Neural progenitor cell (in vitro differentiated cells): ENCODE results near the gene EXOC3L2. TPM values are rescaled to one million over a fixed set of nuclear protein-coding genes. Genes with fewer than 3 reads are reported as not detected.

Experiments
- DNase-seq: peaks from one replicate; pipeline ENCODE4 v3.0.0-alpha.2; 2016; ENCODE audit warnings: low spot score
- H2AFZ ChIP-seq: fragments of 200-600 bp; sonication (generic); replicated peaks from 2 replicates; pipeline ENCODE4 v1.6.1; 2016; ENCODE audit warnings: antibody characterized with exemption
- H3F3A ChIP-seq: fragments of 200-600 bp; sonication (generic); 2 replicates; pipeline ENCODE4 v1.6.1; 2016; ENCODE audit warnings: antibody characterized with exemption, low read depth
- H3K27ac ChIP-seq: fragments of 200-600 bp; sonication (generic); 2 replicates; pipeline ENCODE4 v1.5.1; 2016; ENCODE audit warnings: mild to moderate bottlenecking
- H3K27me3 ChIP-seq: fragments of 200-600 bp; sonication (generic); 2 replicates; pipeline ENCODE4 v1.6.1; 2016; ENCODE audit warnings: mild to moderate bottlenecking, moderate library complexity
- H3K36me3 ChIP-seq: fragments of 200-600 bp; sonication (generic); 2 replicates; pipeline ENCODE4 v1.5.1; 2016
- H3K4me1 ChIP-seq: fragments of 200-600 bp; sonication (generic); 2 replicates; pipeline ENCODE4 v1.6.1; 2016; ENCODE audit warnings: mixed run types
- H3K4me2 ChIP-seq: fragments of 200-600 bp; sonication (generic); 2 replicates; pipeline ENCODE4 v1.6.1; 2016
- H3K4me3 ChIP-seq: fragments of 200-600 bp; sonication (generic); 2 replicates; pipeline ENCODE4 v1.5.1; 2016
- H3K79me2 ChIP-seq: fragments of 200-600 bp; sonication (generic); 2 replicates; pipeline ENCODE4 v1.6.1; 2016; ENCODE audit warnings: low read depth
- H3K9ac ChIP-seq: fragments of 200-600 bp; sonication (generic); 2 replicates; pipeline ENCODE4 v1.6.1; 2016
- H3K9me3 ChIP-seq: fragments of 200-600 bp; sonication (generic); 2 replicates; pipeline ENCODE4 v1.5.1; 2016; ENCODE audit warnings: low read depth
- H4K20me1 ChIP-seq: fragments of 200-600 bp; sonication (generic); 2 replicates; pipeline ENCODE4 v1.6.1; 2016; ENCODE audit warnings: low read depth
- H3K27ac Mint-ChIP-seq: 3 replicates; pipeline ENCODE4 v1.8.0; 2021; ENCODE audit warnings: mixed read lengths
- H3K27me3 Mint-ChIP-seq: 2 replicates; pipeline ENCODE4 v1.8.0; 2022; ENCODE audit warnings: low read depth, mild to moderate bottlenecking, inconsistent platforms, moderate library complexity, mixed read lengths; ENCODE audit not compliant: insufficient read depth
- H3K36me3 Mint-ChIP-seq: 3 replicates; pipeline ENCODE4 v1.8.0; 2021; ENCODE audit warnings: mixed read lengths
- H3K4me1 Mint-ChIP-seq: 3 replicates; pipeline ENCODE4 v1.8.0; 2021; ENCODE audit warnings: mixed read lengths
- H3K4me3 Mint-ChIP-seq: 3 replicates; pipeline ENCODE4 v1.8.0; 2021; ENCODE audit warnings: mild to moderate bottlenecking, moderate library complexity, mixed read lengths
- H3K9me3 Mint-ChIP-seq: 3 replicates; pipeline ENCODE4 v1.8.0; 2020; ENCODE audit warnings: mixed read lengths
- EZH2 ChIP-seq: fragments of 200-600 bp; sonication (generic); IDR thresholded peaks from 2 replicates; pipeline ENCODE4 v1.6.1; 2017; ENCODE audit warnings: antibody characterized with exemption, mild to moderate bottlenecking, moderate library complexity
- EZH2phosphoT487 ChIP-seq: fragments of 200-600 bp; sonication (generic); IDR thresholded peaks from 2 replicates; pipeline ENCODE4 v1.6.1; 2017; ENCODE audit warnings: antibody characterized with exemption
- total RNA-seq: library from RNA; depleted of rRNA; stranded (reverse); fragments of >200 nt; gene quantifications from 2 replicates; pipeline ENCODE4 v1.2.3, GENCODE V29; 2015; ENCODE audit warnings: low replicate concordance
- TF ChIP-seq, protein P1 (sequence below): fragments of 200-600 bp; sonication (generic); IDR thresholded peaks from 2 replicates; pipeline ENCODE4 v1.5.1; 2017; ENCODE audit warnings: antibody characterized with exemption, mild to moderate bottlenecking

EXOC3L2 gene
- total RNA-seq, 1 donor from 2014 or later = not detected

DNA sequence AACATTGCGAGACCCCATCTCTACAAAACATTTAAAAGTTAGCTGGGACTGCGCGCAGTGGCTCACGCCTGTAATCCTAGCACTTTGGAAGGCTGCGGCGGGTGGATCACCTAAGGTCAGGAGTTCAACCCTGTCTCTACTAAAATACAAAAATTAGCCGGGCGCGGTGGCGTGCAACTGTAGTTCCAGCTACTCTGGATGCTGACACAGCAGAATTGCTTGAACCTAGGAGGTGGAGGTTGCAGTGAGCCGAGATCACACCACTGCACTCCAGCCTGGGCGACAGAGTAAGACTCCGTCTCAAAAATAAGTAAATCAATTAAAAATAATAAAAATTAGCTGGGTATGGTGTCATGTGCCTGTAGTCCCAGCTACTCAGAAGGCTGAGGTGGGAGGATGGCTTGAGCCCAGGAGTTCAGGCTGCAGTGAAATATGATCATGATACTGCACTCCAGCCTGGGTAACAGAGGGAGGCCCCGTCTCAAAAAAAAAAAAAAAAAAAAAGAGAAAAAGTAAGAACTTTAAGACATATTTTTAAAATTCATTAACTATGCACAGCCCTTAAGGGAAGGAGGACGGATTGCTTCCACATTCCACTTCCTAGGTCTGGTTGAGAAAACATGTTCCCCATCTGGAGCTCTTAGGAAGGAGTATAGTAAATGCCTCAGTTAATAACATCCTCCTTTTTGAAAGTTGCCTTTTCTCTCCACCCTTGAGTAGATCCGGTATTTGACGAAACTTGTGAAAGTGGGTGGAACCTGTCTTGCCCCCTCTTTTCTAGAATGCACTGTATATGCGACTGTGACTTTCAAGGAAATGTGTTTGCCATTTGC is 26.1 kb downstream of the EXOC3L2 start:
- Mint-ChIP-seq H3K27me3 (peaks cover 43% of the 10 kb centered on the region), H3K4me3 (no peak overlapping the region), H3K27ac (no peak overlapping the region), H3K9me3 (no peaks in the 10 kb centered on the region), H3K4me1 (peaks cover 11% of the 10 kb centered on the region), H3K36me3 (no peaks in the 10 kb centered on the region)
- H4K20me1 ChIP-seq = peaks cover 13% of the 10 kb centered on the region
- H3K27me3 ChIP-seq = peaks cover 100% of the 10 kb centered on the region
- H3K4me3 ChIP-seq = no peak overlapping the region
- H3K4me2 ChIP-seq = no peak overlapping the region
- no peaks in the 10 kb centered on the region for H3K36me3 ChIP-seq
- no peak overlapping the region for H3K27ac ChIP-seq
- H2AFZ ChIP-seq = no peak overlapping the region
- no peak for TF ChIP-seq EZH2phosphoT487
- TF ChIP-seq EZH2 = no peak
- TF ChIP-seq, protein P1, sequence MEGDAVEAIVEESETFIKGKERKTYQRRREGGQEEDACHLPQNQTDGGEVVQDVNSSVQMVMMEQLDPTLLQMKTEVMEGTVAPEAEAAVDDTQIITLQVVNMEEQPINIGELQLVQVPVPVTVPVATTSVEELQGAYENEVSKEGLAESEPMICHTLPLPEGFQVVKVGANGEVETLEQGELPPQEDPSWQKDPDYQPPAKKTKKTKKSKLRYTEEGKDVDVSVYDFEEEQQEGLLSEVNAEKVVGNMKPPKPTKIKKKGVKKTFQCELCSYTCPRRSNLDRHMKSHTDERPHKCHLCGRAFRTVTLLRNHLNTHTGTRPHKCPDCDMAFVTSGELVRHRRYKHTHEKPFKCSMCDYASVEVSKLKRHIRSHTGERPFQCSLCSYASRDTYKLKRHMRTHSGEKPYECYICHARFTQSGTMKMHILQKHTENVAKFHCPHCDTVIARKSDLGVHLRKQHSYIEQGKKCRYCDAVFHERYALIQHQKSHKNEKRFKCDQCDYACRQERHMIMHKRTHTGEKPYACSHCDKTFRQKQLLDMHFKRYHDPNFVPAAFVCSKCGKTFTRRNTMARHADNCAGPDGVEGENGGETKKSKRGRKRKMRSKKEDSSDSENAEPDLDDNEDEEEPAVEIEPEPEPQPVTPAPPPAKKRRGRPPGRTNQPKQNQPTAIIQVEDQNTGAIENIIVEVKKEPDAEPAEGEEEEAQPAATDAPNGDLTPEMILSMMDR = no peak
- H3K9ac ChIP-seq = no peak overlapping the region
- no peaks in the 10 kb centered on the region for H3K9me3 ChIP-seq
- H3K4me1 ChIP-seq = no peaks in the 10 kb centered on the region
- H3K79me2 ChIP-seq = no peaks in the 10 kb centered on the region
- no peak for DNase-seq
- H3F3A ChIP-seq = no peaks in the 10 kb centered on the region

DNA sequence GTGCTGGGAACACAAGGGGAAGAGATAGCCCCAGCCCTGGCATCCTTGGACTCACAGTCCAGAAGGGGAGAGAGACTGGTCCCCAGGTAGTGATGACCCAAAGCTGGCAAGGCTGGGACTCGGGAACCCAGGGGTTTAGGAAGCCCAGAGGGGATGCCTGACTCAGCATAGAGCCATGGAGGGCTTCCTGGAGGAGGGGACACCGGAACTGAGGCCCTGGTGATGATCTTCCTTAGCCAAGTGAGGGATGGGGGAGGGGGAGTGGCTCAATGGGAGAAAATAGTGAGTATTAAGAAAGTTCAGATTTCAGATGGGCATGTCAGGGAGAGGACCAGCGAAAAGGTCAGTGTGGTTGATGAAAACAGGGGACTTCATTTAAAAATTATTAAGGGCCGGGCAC is 26.8 kb downstream of the EXOC3L2 start:
- DNase-seq = no peak
- H2AFZ ChIP-seq = no peak overlapping the region
- H3K4me3 Mint-ChIP-seq = no peak overlapping the region

GRCh38 chr19:45217957-45218334 is 27.3 kb downstream of the EXOC3L2 start:
- H3K36me3 ChIP-seq = no peaks in the 10 kb centered on the region
- TF ChIP-seq, protein P1 = no peak
- peak; percentile 52 for TF ChIP-seq EZH2phosphoT487
- TF ChIP-seq EZH2 = peak; percentile 14
- peaks cover 43% of the 10 kb centered on the region for H3K27me3 Mint-ChIP-seq

More for the DNA sequence above, 26.8 kb downstream of the EXOC3L2 start:
- Mint-ChIP-seq H3K27me3 (peaks cover 43% of the 10 kb centered on the region), H3K36me3 (no peaks in the 10 kb centered on the region), H3K27ac (no peak overlapping the region), H3K4me1 (peaks cover 11% of the 10 kb centered on the region), H3K9me3 (no peaks in the 10 kb centered on the region)
- Histone ChIP-seq H3K4me2 (no peak overlapping the region), H3K4me3 (no peak overlapping the region), H3K9ac (no peak overlapping the region), H3K27me3 (peaks cover 99% of the 10 kb centered on the region), H3K9me3 (no peaks in the 10 kb centered on the region), H3F3A (no peaks in the 10 kb centered on the region), H4K20me1 (peaks cover 13% of the 10 kb centered on the region), H3K79me2 (no peaks in the 10 kb centered on the region), H3K4me1 (no peaks in the 10 kb centered on the region), H3K27ac (no peak overlapping the region), H3K36me3 (no peaks in the 10 kb centered on the region)
- no peak for TF ChIP-seq EZH2phosphoT487

More at GRCh38 chr19:45217957-45218334, 27.3 kb downstream of the EXOC3L2 start:
- H3K79me2 ChIP-seq = no peaks in the 10 kb centered on the region
- no peaks in the 10 kb centered on the region for H3K4me1 ChIP-seq
- DNase-seq = no peak
- no peak overlapping the region for H3K27ac ChIP-seq
- Mint-ChIP-seq H3K4me3 (no peak overlapping the region), H3K36me3 (no peaks in the 10 kb centered on the region), H3K4me1 (peaks cover 11% of the 10 kb centered on the region), H3K27ac (no peak overlapping the region), H3K9me3 (no peaks in the 10 kb centered on the region)
- H3K9me3 ChIP-seq = no peaks in the 10 kb centered on the region
- H3K4me2 ChIP-seq = peak overlapping the region; percentile 57
- no peak overlapping the region for H3K9ac ChIP-seq
- H4K20me1 ChIP-seq = peaks cover 13% of the 10 kb centered on the region
- H3F3A ChIP-seq = no peaks in the 10 kb centered on the region
- no peak overlapping the region for H3K4me3 ChIP-seq
- H3K27me3 ChIP-seq = peaks cover 99% of the 10 kb centered on the region
- H2AFZ ChIP-seq = no peak overlapping the region
